Measurements from ENCODE around the gene TTC9C. TPM values are rescaled to one million over a fixed set of nuclear protein-coding genes. Genes with fewer than 3 reads are reported as not detected.
"Not testable (repeated sequence)": the region's sequence is repeated elsewhere in the genome, so short reads cannot be mapped to it uniquely, and the experiment has no call there.

The TTC9C gene
- total RNA-seq, 1 experiment from 2014 or later = 63.1 TPM

GRCh38 chr11:62719302-62719978 lies 8.8 kb upstream of the TTC9C start:
- Histone ChIP-seq H3K36me3 (replicated peaks; ENCODE audit: control insufficient read depth, insufficient read depth, low read length) (peaks cover 78% of the 10 kb centered on the region), H3K27me3 (ENCODE audit: control insufficient read depth, insufficient read depth, low read length) (no peaks in the 10 kb centered on the region), H3K4me3 (ENCODE audit: insufficient read depth, low read depth, low read length) (no peak overlapping the region)
- no peak for DNase-seq

GRCh38 chr11:62721994-62722393 lies 6.3 kb upstream of the TTC9C start:
- Histone ChIP-seq H3K27me3 (ENCODE audit: control insufficient read depth, insufficient read depth, low read length) (no peaks in the 10 kb centered on the region), H3K36me3 (replicated peaks; ENCODE audit: control insufficient read depth, insufficient read depth, low read length) (peaks cover 57% of the 10 kb centered on the region), H3K4me3 (ENCODE audit: insufficient read depth, low read depth, low read length) (no peak overlapping the region)
- DNase-seq = peak; percentile 48

- no peak for DNase-seq
- Histone ChIP-seq H3K36me3 (replicated peaks; ENCODE audit: control insufficient read depth, insufficient read depth, low read length) (peaks cover 45% of the 10 kb centered on the region), H3K27me3 (ENCODE audit: control insufficient read depth, insufficient read depth, low read length) (no peaks in the 10 kb centered on the region), H3K4me3 (ENCODE audit: insufficient read depth, low read depth, low read length) (no peak overlapping the region)
These were observed 4.1 kb upstream of the TTC9C start for GRCh38 chr11:62724171-62724570.

GRCh38 chr11:62725646-62726045 lies 2.6 kb upstream of the TTC9C start:
- Histone ChIP-seq H3K27me3 (ENCODE audit: control insufficient read depth, insufficient read depth, low read length) (no peaks in the 10 kb centered on the region), H3K36me3 (replicated peaks; ENCODE audit: control insufficient read depth, insufficient read depth, low read length) (peaks cover 34% of the 10 kb centered on the region), H3K4me3 (ENCODE audit: insufficient read depth, low read depth, low read length) (peak overlapping the region; percentile 99)
- DNase-seq = no peak

GRCh38 chr11:62726156-62726914 lies 2.0 kb upstream of the TTC9C start:
- DNase-seq = no peak
- Histone ChIP-seq H3K36me3 (replicated peaks; ENCODE audit: control insufficient read depth, insufficient read depth, low read length) (peaks cover 28% of the 10 kb centered on the region), H3K27me3 (ENCODE audit: control insufficient read depth, insufficient read depth, low read length) (no peaks in the 10 kb centered on the region), H3K4me3 (ENCODE audit: insufficient read depth, low read depth, low read length) (peak overlapping the region; percentile 99)

GRCh38 chr11:62726915-62727164 lies 1.4 kb upstream of the TTC9C start:
- Histone ChIP-seq H3K27me3 (ENCODE audit: control insufficient read depth, insufficient read depth, low read length) (no peaks in the 10 kb centered on the region), H3K4me3 (ENCODE audit: insufficient read depth, low read depth, low read length) (peak overlapping the region; percentile 99), H3K36me3 (replicated peaks; ENCODE audit: control insufficient read depth, insufficient read depth, low read length) (peaks cover 23% of the 10 kb centered on the region)
- DNase-seq = no peak

GRCh38 chr11:62727165-62727871 lies 968 bp upstream of the TTC9C start, which contains the start of gene HNRNPUL2:
HNRNPUL2 (minus strand) TSS chr11:62727457; CDS start chr11:62727156, 301 bp downstream.
- H3K4me3 ChIP-seq (ENCODE audit: insufficient read depth, low read depth, low read length) = peak within 1 kb of the TSS; percentile 99
- no peaks in the 10 kb centered on the region for H3K27me3 ChIP-seq (ENCODE audit: control insufficient read depth, insufficient read depth, low read length)
- peak; percentile 99 for DNase-seq
- peaks cover 18% of the 10 kb centered on the region for H3K36me3 ChIP-seq (replicated peaks; ENCODE audit: control insufficient read depth, insufficient read depth, low read length)

GRCh38 chr11:62727872-62728170 lies 465 bp upstream of the TTC9C start:
- no peaks in the 10 kb centered on the region for H3K27me3 ChIP-seq (ENCODE audit: control insufficient read depth, insufficient read depth, low read length)
- peak; percentile 90 for DNase-seq
- H3K36me3 ChIP-seq (replicated peaks; ENCODE audit: control insufficient read depth, insufficient read depth, low read length) = peaks cover 13% of the 10 kb centered on the region
- H3K4me3 ChIP-seq (ENCODE audit: insufficient read depth, low read depth, low read length) = peak overlapping the region; percentile 99

- not testable (repeated sequence) for DNase-seq; H3K27me3 ChIP-seq (ENCODE audit: control insufficient read depth, insufficient read depth, low read length); H3K36me3 ChIP-seq (replicated peaks; ENCODE audit: control insufficient read depth, insufficient read depth, low read length); H3K4me3 ChIP-seq (ENCODE audit: insufficient read depth, low read depth, low read length)
These were observed 1.8 kb downstream of the TTC9C start for GRCh38 chr11:62730076-62730475.

GRCh38 chr11:62732830-62733229 lies 4.5 kb downstream of the TTC9C start:
- H3K27me3 ChIP-seq (ENCODE audit: control insufficient read depth, insufficient read depth, low read length) = no peaks in the 10 kb centered on the region
- peaks cover 6% of the 10 kb centered on the region for H3K36me3 ChIP-seq (replicated peaks; ENCODE audit: control insufficient read depth, insufficient read depth, low read length)
- no peak overlapping the region for H3K4me3 ChIP-seq (ENCODE audit: insufficient read depth, low read depth, low read length)
- DNase-seq = no peak

GRCh38 chr11:62737196-62737595 lies 8.9 kb downstream of the TTC9C start:
- Histone ChIP-seq H3K27me3 (ENCODE audit: control insufficient read depth, insufficient read depth, low read length) (no peaks in the 10 kb centered on the region), H3K36me3 (replicated peaks; ENCODE audit: control insufficient read depth, insufficient read depth, low read length) (peaks cover 11% of the 10 kb centered on the region), H3K4me3 (ENCODE audit: insufficient read depth, low read depth, low read length) (no peak overlapping the region)
- DNase-seq = no peak

GRCh38 chr11:62747475-62748160 lies 19.3 kb downstream of the TTC9C start:
- DNase-seq = no peak
- Histone ChIP-seq H3K36me3 (replicated peaks; ENCODE audit: control insufficient read depth, insufficient read depth, low read length) (peaks cover 16% of the 10 kb centered on the region), H3K27me3 (ENCODE audit: control insufficient read depth, insufficient read depth, low read length) (no peaks in the 10 kb centered on the region), H3K4me3 (ENCODE audit: insufficient read depth, low read depth, low read length) (no peak overlapping the region)

GRCh38 chr11:62749931-62750330 lies 21.6 kb downstream of the TTC9C start:
- DNase-seq; H3K4me3 ChIP-seq (ENCODE audit: insufficient read depth, low read depth, low read length); H3K27me3 ChIP-seq (ENCODE audit: control insufficient read depth, insufficient read depth, low read length): not testable (repeated sequence)
- H3K36me3 ChIP-seq (replicated peaks; ENCODE audit: control insufficient read depth, insufficient read depth, low read length) = peaks cover 24% of the 10 kb centered on the region

GRCh38 chr11:62752177-62752785 lies 24.0 kb downstream of the TTC9C start:
- Histone ChIP-seq H3K27me3 (ENCODE audit: control insufficient read depth, insufficient read depth, low read length) (no peaks in the 10 kb centered on the region), H3K4me3 (ENCODE audit: insufficient read depth, low read depth, low read length) (no peak overlapping the region), H3K36me3 (replicated peaks; ENCODE audit: control insufficient read depth, insufficient read depth, low read length) (peaks cover 25% of the 10 kb centered on the region)
- DNase-seq = no peak
